Measurements from ENCODE around the gene PRAC2.
A peak's percentile ranks its signal among the peaks of the same experiment; 100 is the strongest.

PRAC2 gene

DNA sequence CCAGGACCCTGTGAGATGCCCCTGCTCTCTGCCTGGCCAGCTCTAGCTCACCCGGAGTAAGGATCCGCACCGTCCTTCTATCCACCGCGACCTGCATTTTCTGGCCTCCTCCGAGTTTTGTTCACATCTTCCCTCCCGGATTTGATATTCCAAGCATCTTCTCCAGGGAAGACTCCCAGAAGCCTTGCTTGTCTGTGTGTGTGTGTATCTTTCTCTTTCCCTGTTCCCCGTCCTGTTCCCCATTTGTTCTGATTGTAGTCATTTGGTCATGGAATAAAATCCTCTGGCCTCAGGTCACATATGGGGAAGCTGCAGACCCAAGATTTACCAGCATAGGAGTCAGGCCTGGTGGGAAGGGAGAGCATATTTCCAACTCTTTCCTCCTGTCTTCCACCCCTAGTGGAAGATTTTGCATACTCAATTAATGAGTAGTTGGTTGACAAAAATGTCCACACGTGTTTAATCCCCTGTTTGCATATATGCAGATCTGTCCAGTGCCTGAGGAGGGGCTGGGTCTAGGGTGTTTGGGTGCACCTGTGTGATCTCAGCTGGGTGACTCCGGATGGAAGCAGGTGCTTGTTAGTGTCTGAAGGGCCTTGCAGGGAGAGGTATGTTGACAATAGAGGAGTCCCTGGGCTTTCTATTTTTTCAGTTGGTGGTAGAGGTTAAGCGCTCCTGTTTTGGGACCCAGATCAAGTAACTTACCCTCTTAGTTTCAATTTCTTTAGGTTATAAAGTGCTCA, 2.5 kb upstream of the PRAC2 start:
- ATAC-seq: no peak
- TF ChIP-seq BACH2 (CRISPR knock-in tag; IDR thresholded peaks at IDR 0.05; ENCODE audit: borderline replicate concordance) (no peak), PPARA (CRISPR knock-in tag; IDR thresholded peaks at IDR 0.05; ENCODE audit: borderline replicate concordance) (no peak), TCF4 (CRISPR knock-in tag; IDR thresholded peaks at IDR 0.05; ENCODE audit: borderline replicate concordance) (no peak), ZNF565 (CRISPR knock-in tag; conservative IDR thresholded peaks at IDR 0.05; ENCODE audit: low read depth) (no peak), CSDC2 (CRISPR knock-in tag; IDR thresholded peaks at IDR 0.05) (no peak), ZNF70 (CRISPR knock-in tag; IDR thresholded peaks at IDR 0.05) (no peak), ZFP3 (CRISPR knock-in tag; IDR thresholded peaks at IDR 0.05) (no peak), ISL1 (CRISPR knock-in tag; IDR thresholded peaks at IDR 0.05) (no peak), OSR1 (CRISPR knock-in tag; IDR thresholded peaks at IDR 0.05) (no peak), ZC3H10 (CRISPR knock-in tag; IDR thresholded peaks at IDR 0.05) (no peak), ZNF8 (CRISPR knock-in tag; IDR thresholded peaks at IDR 0.05) (no peak), RARB (CRISPR knock-in tag; IDR thresholded peaks at IDR 0.05) (no peak)
- TF ChIP-seq, protein P1, sequence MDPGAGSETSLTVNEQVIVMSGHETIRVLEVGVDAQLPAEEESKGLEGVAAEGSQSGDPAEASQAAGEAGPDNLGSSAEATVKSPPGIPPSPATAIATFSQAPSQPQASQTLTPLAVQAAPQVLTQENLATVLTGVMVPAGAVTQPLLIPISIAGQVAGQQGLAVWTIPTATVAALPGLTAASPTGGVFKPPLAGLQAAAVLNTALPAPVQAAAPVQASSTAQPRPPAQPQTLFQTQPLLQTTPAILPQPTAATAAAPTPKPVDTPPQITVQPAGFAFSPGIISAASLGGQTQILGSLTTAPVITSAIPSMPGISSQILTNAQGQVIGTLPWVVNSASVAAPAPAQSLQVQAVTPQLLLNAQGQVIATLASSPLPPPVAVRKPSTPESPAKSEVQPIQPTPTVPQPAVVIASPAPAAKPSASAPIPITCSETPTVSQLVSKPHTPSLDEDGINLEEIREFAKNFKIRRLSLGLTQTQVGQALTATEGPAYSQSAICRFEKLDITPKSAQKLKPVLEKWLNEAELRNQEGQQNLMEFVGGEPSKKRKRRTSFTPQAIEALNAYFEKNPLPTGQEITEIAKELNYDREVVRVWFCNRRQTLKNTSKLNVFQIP (CRISPR knock-in tag; IDR thresholded peaks at IDR 0.05; ENCODE audit: borderline replicate concordance, low read depth): no peak

DNA sequence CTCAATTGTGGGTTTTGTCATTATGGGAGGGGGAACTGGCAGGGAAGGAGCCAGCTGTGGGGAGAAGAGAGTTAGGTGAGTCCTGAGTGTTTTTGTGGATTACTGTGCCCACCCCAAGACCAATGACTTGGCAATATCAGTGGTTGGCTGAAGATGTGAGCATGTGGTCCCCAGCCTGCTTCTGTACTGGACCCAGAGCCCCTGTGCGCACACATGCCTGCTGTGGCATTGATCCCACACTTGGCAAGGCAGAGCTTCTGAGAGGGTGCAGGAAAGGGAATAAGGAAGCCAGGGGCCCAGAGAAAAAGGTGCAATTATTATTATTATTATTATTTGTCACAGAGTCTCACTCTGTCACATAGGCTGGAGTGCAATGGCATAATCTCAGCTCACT, 2.0 kb upstream of the PRAC2 start:
- ATAC-seq: no peak
- TF ChIP-seq ARNTL (CRISPR knock-in tag; IDR thresholded peaks at IDR 0.05; ENCODE audit: borderline replicate concordance, low read depth): no peak
- no peak for TF ChIP-seq ZNF565 (CRISPR knock-in tag; conservative IDR thresholded peaks at IDR 0.05; ENCODE audit: low read depth)
- TF ChIP-seq RARB (CRISPR knock-in tag; IDR thresholded peaks at IDR 0.05): no peak

DNA sequence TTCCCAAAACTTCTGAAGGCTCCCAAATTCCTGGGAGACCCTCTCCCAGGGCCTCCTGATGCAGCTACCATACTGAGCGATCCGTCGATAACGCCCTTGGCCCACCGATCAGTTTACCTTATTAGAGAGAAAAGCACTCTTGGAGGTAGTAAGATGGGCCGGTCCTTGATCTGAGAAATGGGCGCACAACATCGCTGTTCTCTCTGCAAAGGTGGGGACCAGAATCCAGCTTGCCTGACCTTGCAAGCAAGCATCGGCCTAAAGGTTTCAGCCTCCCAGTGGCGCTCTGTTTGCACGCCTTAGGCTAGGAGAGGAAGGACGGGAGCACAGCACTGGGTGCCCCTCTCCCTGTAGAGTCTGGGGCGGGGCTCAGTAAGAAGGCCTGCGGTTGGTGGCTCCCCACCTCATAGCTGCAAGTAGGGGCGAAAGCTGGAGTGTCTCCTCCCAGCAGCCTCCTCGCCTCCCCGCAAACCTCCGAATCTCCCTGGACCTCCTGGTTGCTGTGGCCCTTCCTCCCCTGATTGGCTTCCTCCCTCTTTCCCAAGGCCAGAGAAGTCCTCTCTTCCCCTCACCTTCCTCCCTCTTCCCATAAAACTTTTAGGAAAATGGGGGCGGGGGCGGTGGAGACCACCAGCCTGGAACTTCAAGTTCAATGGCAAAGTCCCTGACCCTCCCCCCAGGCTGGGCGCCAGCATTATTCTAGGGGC, 631 bp upstream of the PRAC2 start, which contains the start of gene PRAC1:
Gene PRAC1 (minus strand): TSS at position 318 of the 707 bp plus-strand sequence. CDS start 126 bp downstream, at position 192.
- ATAC-seq: no peak
- no peak for TF ChIP-seq ZNF8 (CRISPR knock-in tag; IDR thresholded peaks at IDR 0.05)
- TF ChIP-seq ZNF70 (CRISPR knock-in tag; IDR thresholded peaks at IDR 0.05): no peak
- TF ChIP-seq ISL1 (CRISPR knock-in tag; IDR thresholded peaks at IDR 0.05): no peak
- TF ChIP-seq TOX (CRISPR knock-in tag; IDR thresholded peaks at IDR 0.05; ENCODE audit: borderline replicate concordance): no peak
- TF ChIP-seq, protein P1 (CRISPR knock-in tag; IDR thresholded peaks at IDR 0.05; ENCODE audit: borderline replicate concordance, low read depth): no peak
- TF ChIP-seq, protein P2, sequence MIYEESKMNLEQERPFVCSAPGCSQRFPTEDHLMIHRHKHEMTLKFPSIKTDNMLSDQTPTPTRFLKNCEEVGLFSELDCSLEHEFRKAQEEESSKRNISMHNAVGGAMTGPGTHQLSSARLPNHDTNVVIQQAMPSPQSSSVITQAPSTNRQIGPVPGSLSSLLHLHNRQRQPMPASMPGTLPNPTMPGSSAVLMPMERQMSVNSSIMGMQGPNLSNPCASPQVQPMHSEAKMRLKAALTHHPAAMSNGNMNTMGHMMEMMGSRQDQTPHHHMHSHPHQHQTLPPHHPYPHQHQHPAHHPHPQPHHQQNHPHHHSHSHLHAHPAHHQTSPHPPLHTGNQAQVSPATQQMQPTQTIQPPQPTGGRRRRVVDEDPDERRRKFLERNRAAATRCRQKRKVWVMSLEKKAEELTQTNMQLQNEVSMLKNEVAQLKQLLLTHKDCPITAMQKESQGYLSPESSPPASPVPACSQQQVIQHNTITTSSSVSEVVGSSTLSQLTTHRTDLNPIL (CRISPR knock-in tag; IDR thresholded peaks at IDR 0.05; ENCODE audit: low read depth): no peak
- no peak for TF ChIP-seq CSDC2 (CRISPR knock-in tag; IDR thresholded peaks at IDR 0.05)
- TF ChIP-seq GLIS3 (CRISPR knock-in tag; IDR thresholded peaks at IDR 0.05): no peak
- TF ChIP-seq BACH2 (CRISPR knock-in tag; IDR thresholded peaks at IDR 0.05; ENCODE audit: borderline replicate concordance): no peak

DNA sequence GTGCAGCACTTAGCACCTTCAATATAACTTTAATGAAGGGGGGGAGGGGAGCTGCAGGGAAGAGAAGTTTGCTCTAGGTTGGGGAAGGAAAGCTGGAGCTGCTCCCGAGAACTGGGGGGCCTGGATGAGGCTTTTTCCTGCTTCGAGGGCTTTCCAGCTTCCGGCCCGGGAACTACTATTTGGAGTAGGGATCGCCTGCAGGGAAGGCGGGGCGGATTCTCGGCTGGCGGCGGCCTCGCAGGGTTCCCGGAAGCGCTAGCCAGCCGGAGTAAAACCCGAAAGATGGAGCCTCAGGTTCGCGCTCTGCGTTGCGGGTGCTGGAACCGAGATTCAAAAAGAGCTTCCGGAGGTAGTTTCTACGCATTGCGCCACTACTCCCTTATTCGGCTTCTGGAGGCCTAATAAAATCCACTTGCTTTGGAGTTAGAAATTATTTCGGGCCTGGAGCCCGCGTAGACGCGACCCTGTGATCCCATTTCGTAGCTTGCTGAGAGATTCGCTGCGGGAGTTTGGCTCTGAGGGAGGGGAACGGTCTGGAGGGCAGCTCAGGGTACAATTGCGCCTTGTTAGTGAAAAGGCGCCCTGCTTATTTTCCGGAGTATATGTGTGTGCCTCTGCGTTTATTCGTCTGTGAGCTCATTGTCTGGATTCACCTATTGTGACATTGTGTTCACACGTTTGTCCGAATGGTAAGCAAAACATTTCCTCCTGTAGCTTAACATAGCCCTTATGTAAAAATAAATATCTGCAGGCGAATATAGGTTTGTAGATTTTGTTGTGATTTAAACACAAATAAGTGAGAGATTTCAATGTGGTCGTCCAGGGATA, 652 bp downstream of the PRAC2 start:
- no peak for TF ChIP-seq ZNF70 (CRISPR knock-in tag; IDR thresholded peaks at IDR 0.05)
- no peak for ATAC-seq

DNA sequence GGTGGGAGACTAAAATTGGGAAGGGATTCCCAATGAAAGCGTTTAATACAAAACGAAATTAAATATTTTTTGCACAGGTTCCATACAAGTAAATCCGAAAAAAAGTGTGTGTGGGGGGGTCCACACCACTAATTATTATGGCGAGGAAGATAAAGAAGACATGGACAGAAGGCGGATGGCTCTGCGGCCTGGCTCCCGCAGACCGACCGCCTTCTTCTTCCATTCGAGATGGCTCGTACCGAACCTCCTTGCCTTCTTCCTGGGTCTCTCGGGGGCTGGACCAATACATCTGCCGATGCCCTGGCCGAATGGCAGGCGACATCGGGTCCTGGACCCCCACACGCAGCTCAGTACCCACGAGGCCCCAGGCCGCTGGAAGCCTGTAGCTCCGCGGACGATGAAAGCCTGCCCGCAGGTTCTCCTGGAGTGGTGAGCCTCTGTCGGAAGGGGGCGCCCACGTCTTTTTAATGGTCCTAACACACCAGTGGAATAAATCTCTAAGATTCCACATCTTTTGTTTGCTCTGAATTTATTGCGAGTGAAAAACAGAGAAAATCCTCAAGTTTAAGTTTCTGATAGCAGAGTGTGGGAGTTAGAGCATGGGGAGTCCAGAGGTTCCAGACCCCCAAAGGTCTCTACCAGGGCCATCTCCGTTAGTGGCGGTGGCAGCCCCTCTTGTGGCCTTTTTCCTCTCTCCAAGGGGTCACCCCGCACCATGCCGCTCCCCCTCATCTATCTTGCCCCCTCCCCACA, 1.4 kb downstream of the PRAC2 start:
- ATAC-seq: peak; percentile 92
- TF ChIP-seq ZNF70 (CRISPR knock-in tag; IDR thresholded peaks at IDR 0.05) (no peak), BACH2 (CRISPR knock-in tag; IDR thresholded peaks at IDR 0.05; ENCODE audit: borderline replicate concordance) (no peak), ZNF565 (CRISPR knock-in tag; conservative IDR thresholded peaks at IDR 0.05; ENCODE audit: low read depth) (no peak), GLIS3 (CRISPR knock-in tag; IDR thresholded peaks at IDR 0.05) (no peak), RARB (CRISPR knock-in tag; IDR thresholded peaks at IDR 0.05) (no peak), ZFP3 (CRISPR knock-in tag; IDR thresholded peaks at IDR 0.05) (no peak), ESRRG (CRISPR knock-in tag; IDR thresholded peaks at IDR 0.05) (no peak), ZFP30 (CRISPR knock-in tag; IDR thresholded peaks at IDR 0.05) (no peak), ISL1 (CRISPR knock-in tag; IDR thresholded peaks at IDR 0.05) (no peak), ZC3H10 (CRISPR knock-in tag; IDR thresholded peaks at IDR 0.05) (no peak)
- TF ChIP-seq, protein P3, sequence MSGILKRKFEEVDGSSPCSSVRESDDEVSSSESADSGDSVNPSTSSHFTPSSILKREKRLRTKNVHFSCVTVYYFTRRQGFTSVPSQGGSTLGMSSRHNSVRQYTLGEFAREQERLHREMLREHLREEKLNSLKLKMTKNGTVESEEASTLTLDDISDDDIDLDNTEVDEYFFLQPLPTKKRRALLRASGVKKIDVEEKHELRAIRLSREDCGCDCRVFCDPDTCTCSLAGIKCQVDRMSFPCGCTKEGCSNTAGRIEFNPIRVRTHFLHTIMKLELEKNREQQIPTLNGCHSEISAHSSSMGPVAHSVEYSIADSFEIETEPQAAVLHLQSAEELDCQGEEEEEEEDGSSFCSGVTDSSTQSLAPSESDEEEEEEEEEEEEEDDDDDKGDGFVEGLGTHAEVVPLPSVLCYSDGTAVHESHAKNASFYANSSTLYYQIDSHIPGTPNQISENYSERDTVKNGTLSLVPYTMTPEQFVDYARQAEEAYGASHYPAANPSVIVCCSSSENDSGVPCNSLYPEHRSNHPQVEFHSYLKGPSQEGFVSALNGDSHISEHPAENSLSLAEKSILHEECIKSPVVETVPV (CRISPR knock-in tag; IDR thresholded peaks at IDR 0.05): no peak
- TF ChIP-seq, protein P4, sequence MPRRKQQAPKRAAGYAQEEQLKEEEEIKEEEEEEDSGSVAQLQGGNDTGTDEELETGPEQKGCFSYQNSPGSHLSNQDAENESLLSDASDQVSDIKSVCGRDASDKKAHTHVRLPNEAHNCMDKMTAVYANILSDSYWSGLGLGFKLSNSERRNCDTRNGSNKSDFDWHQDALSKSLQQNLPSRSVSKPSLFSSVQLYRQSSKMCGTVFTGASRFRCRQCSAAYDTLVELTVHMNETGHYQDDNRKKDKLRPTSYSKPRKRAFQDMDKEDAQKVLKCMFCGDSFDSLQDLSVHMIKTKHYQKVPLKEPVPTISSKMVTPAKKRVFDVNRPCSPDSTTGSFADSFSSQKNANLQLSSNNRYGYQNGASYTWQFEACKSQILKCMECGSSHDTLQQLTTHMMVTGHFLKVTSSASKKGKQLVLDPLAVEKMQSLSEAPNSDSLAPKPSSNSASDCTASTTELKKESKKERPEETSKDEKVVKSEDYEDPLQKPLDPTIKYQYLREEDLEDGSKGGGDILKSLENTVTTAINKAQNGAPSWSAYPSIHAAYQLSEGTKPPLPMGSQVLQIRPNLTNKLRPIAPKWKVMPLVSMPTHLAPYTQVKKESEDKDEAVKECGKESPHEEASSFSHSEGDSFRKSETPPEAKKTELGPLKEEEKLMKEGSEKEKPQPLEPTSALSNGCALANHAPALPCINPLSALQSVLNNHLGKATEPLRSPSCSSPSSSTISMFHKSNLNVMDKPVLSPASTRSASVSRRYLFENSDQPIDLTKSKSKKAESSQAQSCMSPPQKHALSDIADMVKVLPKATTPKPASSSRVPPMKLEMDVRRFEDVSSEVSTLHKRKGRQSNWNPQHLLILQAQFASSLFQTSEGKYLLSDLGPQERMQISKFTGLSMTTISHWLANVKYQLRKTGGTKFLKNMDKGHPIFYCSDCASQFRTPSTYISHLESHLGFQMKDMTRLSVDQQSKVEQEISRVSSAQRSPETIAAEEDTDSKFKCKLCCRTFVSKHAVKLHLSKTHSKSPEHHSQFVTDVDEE (CRISPR knock-in tag; IDR thresholded peaks at IDR 0.05): no peak
